Chondrocyte (in vitro differentiated cells): ENCODE data around the gene MLLT1. TPM values are rescaled to one million over a fixed set of nuclear protein-coding genes. Genes with fewer than 3 reads are reported as not detected.

Experiments
- DNase-seq: peaks from one replicate; pipeline ENCODE4 v3.0.0; 2021; ENCODE audit warnings: mixed read lengths, low spot score
- H3K27ac Mint-ChIP-seq: one replicate; pipeline ENCODE4 v1.8.0; 2021; ENCODE audit warnings: mild to moderate bottlenecking, moderate library complexity, mixed read lengths; ENCODE audit not compliant: unreplicated experiment
- H3K27me3 Mint-ChIP-seq: 2 replicates; pipeline ENCODE4 v1.8.0; 2021; ENCODE audit warnings: low read depth, mixed read lengths
- H3K36me3 Mint-ChIP-seq: 2 replicates; pipeline ENCODE4 v1.8.0; 2021; ENCODE audit warnings: low read depth, mixed read lengths
- H3K4me1 Mint-ChIP-seq: 2 replicates; pipeline ENCODE4 v1.8.0; 2021; ENCODE audit warnings: low read depth, mild to moderate bottlenecking, mixed read lengths
- H3K4me3 Mint-ChIP-seq: one replicate; pipeline ENCODE4 v1.8.0; 2021; ENCODE audit warnings: mild to moderate bottlenecking, moderate library complexity, mixed read lengths; ENCODE audit not compliant: unreplicated experiment
- H3K9me3 Mint-ChIP-seq: 2 replicates; pipeline ENCODE4 v1.8.0; 2021; ENCODE audit warnings: low read depth, mixed read lengths
- CTCF ChIP-seq: fragments of 200-600 bp; sonication (generic); IDR thresholded peaks from 2 replicates; pipeline ENCODE4 v1.5.0; 2021; ENCODE audit warnings: antibody characterized with exemption, mild to moderate bottlenecking, moderate library complexity
- total RNA-seq: library from RNA; stranded (reverse); gene quantifications from 3 replicates; pipeline ENCODE4 v1.2.1, GENCODE V29; 2021

The MLLT1 gene
- total RNA-seq, 1 donor from 2014 or later, result 60.9 TPM

DNA sequence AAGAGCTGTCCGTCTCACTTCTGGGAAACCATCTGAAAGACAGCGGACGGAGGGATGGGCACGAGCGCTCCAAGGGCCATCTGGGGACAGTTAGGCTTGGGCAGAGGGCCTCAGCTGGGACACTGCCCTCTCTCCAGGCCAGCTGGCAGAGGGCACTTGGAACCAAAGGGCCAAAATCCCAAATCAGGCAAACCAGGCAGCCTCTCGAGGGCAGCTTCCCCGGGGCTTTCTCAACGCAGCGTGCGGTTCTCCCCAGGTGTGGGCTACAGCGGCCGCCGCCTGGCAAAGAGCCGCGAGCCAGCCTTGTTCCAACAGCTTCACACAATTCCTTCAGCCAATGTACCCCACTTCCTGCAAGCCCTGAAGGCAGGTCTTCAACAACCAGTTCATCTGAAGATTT lies 5.0 kb downstream of the MLLT1 start:
- Mint-ChIP-seq H3K9me3 (no peaks in the 10 kb centered on the region), H3K27ac (peak overlapping the region; percentile 99), H3K4me1 (peaks cover 93% of the 10 kb centered on the region), H3K36me3 (peaks cover 9% of the 10 kb centered on the region), H3K27me3 (no peaks in the 10 kb centered on the region), H3K4me3 (peak overlapping the region; percentile 22)
- no peak for TF ChIP-seq CTCF
- DNase-seq, result no peak

GRCh38 chr19:6273701-6274601 lies 5.8 kb downstream of the MLLT1 start:
- peak overlapping the region; percentile 99 for H3K27ac Mint-ChIP-seq
- no peaks in the 10 kb centered on the region for H3K27me3 Mint-ChIP-seq
- H3K4me1 Mint-ChIP-seq, result peaks cover 94% of the 10 kb centered on the region
- no peak for DNase-seq
- no peak for TF ChIP-seq CTCF
- H3K4me3 Mint-ChIP-seq, result peak overlapping the region; percentile 59
- peaks cover 10% of the 10 kb centered on the region for H3K36me3 Mint-ChIP-seq
- no peaks in the 10 kb centered on the region for H3K9me3 Mint-ChIP-seq

- no peak for TF ChIP-seq CTCF
- Mint-ChIP-seq H3K27me3 (no peaks in the 10 kb centered on the region), H3K4me3 (peak overlapping the region; percentile 59), H3K36me3 (peaks cover 13% of the 10 kb centered on the region), H3K9me3 (no peaks in the 10 kb centered on the region), H3K4me1 (peaks cover 85% of the 10 kb centered on the region), H3K27ac (peak overlapping the region; percentile 99)
- DNase-seq, result no peak
Observed at GRCh38 chr19:6272913-6273600, 6.7 kb downstream of the MLLT1 start.

DNA sequence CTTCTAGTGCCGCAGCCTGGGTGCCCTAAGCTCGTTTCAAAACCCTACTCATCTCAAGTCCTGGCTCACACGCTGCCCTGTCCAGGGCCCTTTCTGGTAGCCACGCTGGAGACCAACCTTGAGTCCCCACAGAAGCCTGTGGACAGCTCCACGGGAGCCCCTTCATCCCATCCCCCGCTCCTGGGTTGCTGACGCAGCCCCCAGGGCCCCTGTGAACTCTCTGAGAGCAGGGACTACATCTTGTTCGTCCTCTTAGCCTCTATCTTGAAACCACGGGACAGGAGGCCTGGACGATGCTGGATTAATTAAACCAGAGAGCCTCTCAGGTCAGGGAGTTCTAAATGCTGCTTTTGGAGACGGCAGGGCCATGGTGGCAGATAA lies 7.4 kb downstream of the MLLT1 start:
- H3K9me3 Mint-ChIP-seq, result no peaks in the 10 kb centered on the region
- peaks cover 78% of the 10 kb centered on the region for H3K4me1 Mint-ChIP-seq
- no peak for TF ChIP-seq CTCF
- H3K4me3 Mint-ChIP-seq, result peak overlapping the region; percentile 59
- peak overlapping the region; percentile 99 for H3K27ac Mint-ChIP-seq
- H3K36me3 Mint-ChIP-seq, result peaks cover 13% of the 10 kb centered on the region
- no peaks in the 10 kb centered on the region for H3K27me3 Mint-ChIP-seq
- DNase-seq, result no peak

DNA sequence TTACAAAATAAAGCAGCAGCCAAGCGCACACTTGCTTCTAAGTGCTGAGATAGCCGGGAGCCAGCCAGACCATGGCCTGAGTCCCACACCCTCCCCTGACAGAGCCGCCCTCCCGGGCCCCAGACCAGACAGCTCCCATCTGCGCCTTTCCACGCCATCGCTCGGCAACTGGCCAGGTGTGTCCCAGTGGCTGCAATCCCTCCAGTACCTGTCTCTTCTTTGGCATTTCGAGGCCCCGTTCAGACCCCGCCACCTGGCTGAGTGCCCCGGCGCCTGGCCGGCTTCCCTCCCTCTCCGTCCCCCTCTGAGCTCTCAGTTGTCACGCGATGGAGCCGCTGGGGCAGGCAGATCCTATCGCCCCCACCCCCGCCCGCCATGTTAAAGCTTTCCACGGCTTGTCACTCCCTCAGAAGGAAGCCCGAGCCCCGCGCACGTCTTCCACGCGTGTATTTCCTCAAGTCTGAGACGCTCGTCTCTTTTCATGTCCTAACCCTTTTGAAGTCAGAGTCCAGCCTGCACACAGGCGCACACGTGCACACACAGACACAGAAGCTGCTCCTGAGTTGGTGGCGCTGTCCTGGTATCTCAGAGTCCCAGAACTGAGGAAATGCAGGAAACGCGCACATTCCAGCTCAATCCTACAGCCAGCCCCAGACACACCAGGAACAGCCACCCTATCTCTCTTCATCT lies 7.9 kb downstream of the MLLT1 start:
- Mint-ChIP-seq H3K4me1 (peaks cover 73% of the 10 kb centered on the region), H3K4me3 (peak overlapping the region; percentile 59), H3K36me3 (peaks cover 15% of the 10 kb centered on the region), H3K27ac (peak overlapping the region; percentile 99), H3K27me3 (no peaks in the 10 kb centered on the region), H3K9me3 (no peaks in the 10 kb centered on the region)
- peak; percentile 35 for TF ChIP-seq CTCF
- DNase-seq, result no peak
